Activated gamma-delta T cell treated with anti-CD3 and anti-CD28 coated beads, Interleukin-2, amount 50 U/mL, for 16 hours (primary cell): Measurements from ENCODE around the gene LIPJ.

Source experiments
- DNase-seq: peaks from one replicate; pipeline ENCODE4 v3.0.0-alpha.2; 2020; ENCODE audit warnings: low read depth

LIPJ gene, protein sequence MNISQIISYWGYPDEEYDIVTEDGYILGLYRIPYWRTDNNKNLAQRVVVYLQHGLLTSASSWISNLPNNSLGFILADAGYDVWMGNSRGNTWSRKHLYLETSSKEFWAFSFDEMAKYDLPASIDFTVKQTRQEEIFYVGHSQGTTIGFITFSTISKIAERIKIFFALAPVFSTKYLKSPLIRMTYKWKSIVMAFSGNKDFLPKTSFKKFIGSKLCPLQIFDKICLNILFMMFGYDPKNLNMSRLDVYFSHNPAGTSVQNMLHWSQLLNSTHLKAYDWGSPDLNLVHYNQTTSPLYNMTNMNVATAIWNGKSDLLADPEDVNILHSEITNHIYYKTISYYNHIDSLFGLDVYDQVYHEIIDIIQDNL

DNA sequence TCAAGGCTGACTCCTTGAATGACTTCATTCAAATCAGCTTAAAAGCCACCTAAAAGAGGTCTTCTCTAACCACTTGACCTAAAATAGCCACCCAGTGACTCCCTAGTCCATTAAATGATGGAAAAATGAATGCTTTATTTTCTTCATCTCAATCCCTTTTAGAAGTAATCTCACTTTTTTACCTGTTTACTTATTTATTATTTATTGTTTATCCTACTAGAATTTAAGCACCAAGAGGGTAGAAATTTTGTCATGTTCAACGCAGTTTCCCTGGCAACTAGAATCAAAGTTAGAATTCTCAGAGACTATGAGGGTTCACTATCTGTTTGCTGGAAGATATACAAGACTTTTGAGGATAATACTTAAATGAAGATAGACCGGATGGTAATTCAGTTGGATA is at the start of gene LIPJ:
Gene LIPJ (plus strand): TSS at position 301 of the 400 bp plus-strand sequence. CDS start 3,926 bp downstream, outside the sequence.
- DNase-seq, result no peak

DNA sequence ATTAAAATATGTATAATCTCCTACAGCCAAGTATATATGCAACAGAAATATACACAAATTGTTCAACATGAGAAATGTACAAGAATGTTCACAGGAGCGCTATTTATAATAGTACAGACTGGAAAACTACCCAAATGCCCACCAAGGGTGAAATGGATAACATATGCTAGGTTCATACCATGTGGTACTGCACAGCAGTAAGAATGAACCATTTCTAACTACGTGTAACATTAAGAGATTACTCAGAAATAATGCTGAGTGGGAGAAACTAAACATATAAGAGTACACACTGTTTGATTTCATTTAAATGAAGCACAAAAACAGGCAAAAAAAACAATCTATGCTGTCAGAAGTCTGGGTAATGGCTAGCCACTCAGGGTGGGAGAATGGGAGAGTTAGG is 49.2 kb upstream of the LIPJ start:
- DNase-seq, result no peak

DNA sequence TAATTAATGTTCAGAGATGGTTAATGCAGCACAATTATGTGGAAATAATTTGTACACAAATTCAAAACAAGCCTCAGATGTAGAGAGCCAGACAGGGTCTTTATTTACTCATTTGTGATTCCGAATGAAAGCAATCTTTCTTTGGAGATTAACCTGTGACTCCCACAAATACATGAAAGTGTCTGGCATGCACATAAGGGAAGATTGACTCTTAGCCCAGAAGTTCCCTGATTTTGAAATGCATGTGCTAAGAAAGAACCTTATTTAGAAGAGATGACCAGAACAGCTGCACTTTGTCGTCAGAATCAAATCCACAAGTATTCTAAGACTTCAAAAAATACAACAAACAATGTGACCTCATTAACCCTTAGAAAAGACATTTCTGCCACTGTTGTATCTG is 48.5 kb upstream of the LIPJ start:
- DNase-seq, result no peak

DNA sequence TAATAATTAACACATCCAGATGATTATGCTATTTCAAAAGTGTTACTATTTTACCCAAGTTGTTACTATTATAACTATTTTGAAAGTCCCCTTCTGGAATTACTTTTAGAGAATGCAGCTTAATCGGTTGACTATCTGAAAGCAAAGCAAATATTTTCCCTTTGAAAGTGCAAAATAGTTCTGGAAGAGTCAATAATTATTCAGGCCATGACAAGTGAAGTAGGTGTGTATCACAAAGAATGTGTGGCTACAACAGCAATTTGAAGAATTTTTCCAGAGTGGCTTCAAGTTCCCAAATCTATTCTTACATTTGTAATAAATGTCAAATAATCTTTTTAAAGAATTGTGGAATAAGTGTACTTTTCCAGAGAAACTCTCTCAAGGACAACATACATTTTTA is 46.2 kb upstream of the LIPJ start:
- no peak for DNase-seq

DNA sequence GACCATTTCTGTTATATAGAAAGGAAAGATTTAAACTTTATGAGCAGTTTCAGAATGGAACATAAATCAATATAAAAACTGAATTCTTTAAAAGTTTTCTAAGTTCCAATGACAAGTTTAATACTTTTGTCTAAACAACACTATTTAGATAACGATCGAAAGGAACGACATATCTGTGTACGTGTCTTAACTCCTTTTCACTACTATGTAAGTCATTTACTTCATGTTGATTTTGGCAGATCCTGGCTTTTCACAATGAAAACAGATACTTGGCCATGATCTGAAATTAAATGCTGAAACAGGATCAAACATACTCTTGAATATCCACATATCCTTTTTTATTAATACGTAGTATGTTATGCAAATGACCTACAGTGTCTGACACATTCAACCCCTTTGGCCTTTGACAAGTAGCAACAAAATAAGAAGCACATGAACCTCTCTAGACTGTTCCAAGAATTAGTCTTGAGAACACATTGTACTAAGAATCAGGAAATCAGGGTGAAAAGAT is 45.4 kb upstream of the LIPJ start:
- DNase-seq, result no peak

DNA sequence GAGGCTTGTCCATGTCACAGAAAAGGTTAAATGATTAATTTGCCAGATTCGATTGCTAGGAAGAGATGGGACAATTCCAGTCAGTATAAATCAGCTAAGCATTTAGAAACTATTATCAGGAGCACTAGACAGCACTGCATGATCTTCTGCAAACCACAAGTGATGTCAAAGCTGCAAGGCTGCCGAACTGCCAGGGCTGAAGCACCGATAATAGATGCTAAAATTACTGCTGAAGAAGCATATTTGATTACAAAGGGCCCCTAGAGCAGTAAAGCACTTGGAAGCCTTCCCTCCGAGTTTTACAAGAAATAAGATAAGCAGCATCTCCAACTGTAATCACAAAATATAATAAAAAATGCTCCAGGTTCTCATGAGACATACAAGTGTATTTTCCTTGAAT is 44.0 kb upstream of the LIPJ start:
- no peak for DNase-seq

DNA sequence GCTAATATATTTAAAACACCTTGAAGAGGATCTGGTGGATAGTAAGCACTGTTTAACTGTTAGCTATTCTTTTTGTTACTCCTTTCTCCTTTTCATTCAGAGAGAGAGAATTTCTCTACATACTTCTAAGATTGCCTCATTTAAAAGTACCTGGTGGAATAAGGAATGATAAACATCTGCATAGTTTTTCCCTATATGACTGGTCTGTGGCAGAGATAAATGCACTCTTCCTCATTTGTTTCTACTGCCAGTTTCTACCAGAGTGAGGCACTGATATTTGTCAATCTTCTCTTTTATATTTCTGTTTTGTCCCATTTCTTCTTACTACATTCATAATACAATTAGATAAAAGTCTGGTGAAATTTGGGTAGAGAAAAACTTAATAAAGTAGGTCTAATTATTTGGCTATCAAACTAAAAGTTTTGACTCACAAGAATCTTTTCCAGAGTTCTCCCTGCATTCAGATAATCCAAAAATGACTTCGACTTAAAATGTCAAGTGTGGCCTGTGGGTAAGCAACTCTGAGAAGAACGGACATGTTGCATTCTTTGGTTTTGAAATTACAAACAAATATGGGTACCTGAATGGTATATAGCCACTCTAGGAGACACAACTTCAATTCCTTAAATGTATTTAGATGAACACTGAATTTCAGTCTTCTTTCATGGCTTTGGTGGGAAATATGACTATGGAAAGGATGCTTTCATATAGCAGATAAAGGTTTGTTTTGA is 42.3 kb upstream of the LIPJ start:
- no peak for DNase-seq

DNA sequence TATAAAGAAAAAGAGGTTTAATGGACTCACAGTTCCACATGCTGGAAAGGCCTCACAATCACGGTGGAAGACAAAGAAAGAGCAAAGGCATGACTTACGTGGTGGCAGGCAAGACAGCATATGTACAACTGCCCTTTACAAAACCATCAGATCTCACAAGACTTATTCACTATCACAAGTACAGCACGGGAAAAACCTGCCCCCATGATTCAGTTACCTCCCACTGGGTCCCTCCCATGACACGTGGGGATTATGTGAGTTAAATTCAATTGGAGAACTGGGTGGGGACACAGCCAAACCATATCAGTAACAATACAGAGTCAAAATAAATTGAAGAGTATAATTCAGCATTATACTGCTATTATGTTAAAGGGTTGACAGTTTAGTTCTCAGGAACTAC is 41.2 kb upstream of the LIPJ start:
- no peak for DNase-seq

DNA sequence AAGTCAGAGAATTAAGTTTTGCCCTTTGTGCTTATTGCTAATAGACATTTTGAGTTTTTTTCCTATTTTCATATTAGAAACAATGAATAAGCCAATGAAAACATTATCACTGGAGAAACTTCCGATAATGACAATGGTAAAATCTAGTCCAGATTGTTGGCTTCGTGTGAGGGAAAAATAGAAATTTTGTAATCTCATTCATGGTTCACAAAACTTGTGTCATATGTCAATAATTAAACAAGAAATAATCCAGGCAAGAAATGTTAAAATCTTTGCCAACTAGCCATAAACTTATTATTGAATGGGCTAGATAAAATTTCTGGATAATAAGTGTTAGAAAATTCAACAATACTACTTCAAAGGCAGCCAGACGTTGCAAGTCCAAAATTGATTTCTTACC is 40.1 kb upstream of the LIPJ start:
- no peak for DNase-seq

DNA sequence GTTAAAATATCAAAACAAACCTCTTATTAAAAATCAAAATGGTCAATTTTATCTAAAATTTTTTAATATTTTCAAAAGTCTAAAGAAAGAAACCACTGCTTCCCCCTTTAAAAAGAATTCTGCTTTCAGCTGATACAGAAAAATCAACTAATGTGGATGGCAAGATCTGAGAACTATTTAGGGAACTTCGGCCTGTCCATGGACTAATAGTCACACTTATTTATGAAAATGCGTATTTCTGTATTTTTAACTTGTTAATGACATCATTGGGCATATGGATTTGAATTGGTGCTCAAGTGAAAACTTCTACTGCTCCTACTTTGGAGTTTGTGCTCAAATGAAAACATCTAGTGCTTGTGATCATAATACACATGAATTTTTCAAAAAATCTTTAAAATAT is 35.3 kb upstream of the LIPJ start:
- no peak for DNase-seq

DNA sequence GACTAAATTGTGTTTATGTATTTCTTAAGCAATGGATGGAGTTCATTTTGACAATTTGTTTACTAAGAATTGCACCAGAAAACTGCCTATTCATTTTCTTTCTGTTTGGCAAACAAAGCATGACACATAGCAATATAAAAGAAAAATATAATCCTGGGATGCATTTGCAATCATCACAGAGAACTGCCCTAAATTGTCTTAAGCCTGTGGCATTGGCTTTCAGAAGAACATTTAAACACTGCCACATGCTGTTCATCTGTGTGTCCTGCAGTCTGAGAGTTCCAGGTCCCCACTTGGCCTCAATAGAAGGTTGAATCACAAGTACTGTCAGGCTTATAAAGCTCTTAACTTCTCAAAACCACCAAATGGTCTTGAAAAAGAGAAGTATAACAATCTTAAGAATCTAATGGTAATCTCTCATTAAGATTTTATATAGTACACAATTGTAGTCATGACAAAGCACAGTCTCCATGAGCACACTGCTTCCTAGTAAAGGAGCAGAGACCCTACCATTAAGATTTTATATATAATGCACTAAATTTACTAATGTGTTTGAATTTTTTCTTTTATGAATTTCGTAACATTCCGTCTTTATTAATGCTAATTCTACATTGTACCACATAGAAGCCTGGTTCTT is 33.3 kb upstream of the LIPJ start:
- DNase-seq, result no peak

DNA sequence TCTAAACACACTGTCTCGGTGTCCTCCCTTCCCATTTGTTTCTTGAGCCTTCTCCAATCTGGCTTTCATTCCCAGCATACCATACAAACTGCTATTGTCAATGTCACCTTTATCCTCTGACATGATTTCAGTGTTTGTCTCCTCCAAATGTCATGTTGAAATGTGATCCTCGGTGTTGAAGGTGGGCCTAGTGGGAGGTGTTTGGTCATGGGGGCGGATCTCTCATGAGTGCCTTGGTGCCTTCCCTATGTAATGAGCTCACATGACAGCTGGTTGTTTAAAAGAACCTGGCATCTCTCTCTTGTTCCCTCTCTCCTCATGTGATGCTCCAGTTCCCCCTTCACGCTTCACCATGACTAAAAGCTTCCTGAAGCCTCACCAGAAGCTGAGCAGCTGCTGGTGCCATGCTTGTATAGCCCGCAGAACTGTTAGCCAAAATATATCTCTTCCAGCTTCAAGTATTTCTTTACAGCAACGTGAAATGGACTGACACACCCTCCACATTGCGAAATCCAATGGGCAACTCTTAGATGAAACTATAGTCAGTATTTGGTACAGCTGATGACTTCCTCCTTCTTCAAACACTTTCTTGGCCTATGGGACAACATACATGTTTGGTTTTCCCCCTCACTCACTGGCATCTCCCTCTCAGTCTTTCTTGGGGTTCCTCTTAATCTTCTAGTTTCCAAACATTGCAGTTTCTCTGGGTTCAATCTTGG is 31.2 kb upstream of the LIPJ start:
- DNase-seq, result no peak

DNA sequence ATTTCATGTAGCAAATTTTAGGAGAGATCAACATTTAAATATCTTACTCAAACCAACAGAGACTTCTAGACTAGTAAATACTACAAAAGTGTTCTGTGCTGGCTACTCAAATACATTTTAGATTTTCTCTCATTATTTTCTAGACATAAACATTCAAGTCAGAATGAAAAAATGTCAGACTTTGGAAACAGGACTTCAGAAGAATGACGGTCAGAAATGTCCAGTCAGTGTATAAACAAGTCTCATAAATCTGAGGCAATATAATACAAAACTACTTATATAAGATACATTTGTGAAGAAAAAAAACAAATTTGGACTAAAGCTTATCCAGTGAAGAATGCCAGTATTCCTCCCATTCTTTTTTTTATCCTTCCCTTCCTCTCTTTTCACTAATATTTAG is 29.3 kb upstream of the LIPJ start:
- no peak for DNase-seq

DNA sequence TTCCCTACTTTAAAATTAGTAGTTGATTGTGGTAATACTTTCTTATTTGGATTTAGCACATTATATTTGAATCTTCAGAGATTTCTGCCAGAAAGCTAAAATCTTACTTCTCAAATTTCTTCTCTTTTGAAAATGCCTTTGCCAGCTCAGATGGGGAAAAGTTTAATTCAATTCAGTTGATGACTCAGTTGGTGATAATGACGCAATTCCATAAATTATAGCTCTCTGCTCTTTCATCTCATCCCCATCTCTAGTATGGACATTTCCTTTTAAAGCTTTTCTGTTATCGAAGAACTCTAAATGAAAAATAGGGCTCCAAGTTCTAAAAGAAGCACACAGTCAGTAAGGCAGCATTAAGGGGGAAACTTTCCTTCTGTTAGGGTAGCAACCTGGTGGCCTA is 28.9 kb upstream of the LIPJ start:
- no peak for DNase-seq

DNA sequence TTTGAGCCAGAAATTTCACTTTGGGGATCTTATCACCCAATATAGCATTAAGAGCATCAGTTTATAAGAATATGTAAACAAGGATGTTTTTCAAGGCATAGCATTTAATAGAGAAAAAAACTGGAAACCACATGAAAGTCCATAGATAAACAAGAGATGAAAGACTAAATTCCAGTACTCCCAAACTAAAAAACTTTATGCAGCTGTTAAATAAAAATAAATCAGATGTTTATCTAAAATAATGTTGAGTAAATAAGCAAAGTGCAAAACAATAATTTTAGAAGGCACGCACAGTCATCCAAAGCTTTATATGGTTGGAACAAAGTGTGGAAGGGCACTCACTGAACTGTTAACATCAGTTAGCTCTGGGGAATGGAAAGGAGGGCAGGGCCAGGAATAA is 24.4 kb upstream of the LIPJ start:
- DNase-seq, result no peak

DNA sequence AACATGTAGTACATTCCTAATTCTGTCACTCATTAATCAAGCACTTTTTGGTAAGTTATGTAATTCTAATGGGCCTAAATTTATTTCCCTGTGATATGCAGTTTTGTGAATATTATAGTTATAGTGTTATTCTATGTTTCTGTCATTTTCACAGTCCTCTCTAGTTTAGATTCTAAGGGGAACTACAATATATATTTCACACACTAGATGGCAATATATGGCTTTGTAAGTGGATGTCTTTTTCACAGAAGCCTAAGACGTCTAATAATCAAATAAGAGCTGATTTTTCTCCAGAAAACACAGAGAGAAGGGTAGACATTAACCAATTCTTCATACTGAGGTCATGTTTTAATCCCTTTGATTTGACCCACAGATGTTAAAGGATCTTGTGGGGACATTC is 21.5 kb upstream of the LIPJ start:
- DNase-seq, result no peak

DNA sequence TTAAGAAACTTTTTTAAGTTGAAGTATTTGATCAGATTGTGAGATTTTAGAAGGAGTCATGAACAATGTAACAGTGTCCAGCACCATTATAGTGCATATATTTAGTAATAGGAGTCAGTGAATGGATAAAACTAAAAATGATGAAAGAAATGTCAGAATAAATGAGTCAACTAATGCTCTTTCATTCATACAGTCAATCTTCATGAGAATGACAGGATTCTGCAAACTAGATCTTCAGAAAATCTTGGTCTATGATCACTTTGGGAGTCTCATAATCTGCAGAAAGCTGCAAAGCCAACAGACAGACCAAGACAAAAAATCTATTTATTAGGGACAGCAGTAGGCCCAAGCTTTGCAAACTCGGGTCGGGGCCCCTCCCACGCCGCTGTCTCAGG is 4.2 kb upstream of the LIPJ start:
- DNase-seq, result no peak

DNA sequence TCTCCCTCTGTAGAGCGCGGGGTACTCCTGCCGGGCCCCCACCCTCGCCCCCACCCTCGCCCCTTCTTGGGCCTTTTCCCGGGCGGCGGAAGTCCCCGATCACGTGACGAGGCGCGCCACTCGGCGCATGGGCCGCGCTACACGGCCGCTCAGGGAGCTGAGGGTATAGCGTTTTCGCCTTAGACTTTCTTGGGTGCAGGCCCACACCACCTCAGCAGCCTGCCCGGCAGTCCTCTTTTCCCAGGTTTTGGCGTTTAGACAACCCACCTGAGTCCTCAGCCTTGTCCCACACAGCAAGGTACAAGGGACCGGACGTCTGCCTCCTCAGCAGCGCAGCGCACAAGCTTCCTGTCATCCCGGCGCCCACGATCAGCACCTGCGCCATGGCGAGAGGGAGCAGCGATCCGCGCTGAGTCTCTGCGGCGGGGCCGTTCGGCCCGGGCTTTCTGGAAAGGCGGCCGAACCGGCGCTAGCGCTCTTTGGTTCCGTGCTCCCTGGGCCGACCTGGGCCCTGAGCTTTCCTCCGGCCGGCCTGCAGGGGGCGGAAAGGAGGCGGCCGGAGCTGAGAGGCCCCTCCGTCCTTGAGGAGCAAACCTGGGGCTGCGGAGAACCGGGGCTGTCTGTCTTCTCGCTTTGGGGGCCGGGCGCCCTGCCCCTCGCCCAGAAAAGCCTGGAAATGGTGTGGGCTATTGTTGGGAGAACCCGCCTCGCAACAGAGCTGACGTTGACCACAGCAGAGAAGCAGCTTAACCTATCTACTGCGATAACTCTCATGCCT is 3.6 kb upstream of the LIPJ start, which contains the start of gene RNLS:
Gene RNLS (minus strand): TSS at position 513 of the 778 bp plus-strand sequence.
- peak; percentile 43 for DNase-seq

DNA sequence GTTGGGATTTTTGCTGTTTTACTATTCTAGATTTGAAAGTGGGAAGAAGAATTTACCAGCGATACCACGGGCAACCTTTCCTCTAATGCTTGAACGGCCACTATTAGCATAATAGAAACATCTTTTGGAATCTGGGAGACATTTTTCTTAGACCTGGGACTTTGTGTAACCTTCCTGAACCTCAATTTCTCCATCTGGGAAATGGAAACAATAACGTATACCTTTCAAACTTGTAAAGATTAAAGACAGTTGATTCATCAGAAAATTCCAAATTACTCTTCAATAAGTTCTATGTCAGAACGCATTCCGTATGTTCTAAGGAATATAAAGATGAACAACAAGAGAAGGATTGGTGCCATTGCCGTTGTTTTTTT is 3.0 kb upstream of the LIPJ start:
- DNase-seq, result no peak

DNA sequence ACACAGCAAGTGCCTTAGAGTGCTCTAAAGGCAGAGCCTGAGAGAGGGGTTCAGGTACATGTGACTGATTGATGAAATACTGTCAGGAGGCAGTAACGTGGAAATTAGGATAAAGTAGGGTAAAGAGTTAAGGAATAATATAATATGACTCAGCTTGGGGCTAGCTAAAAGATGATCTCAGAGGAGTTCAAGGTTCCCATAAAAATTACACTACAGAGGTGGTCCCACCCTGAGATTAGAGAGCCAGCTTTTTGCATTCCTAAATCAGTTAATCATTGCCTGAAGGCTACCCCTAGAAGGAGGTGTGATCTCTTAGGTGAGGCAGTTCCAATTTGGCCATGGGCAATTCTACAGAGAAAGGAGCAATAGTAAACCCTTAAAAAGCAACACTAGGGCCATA is 5.8 kb downstream of the LIPJ start:
- no peak for DNase-seq

DNA sequence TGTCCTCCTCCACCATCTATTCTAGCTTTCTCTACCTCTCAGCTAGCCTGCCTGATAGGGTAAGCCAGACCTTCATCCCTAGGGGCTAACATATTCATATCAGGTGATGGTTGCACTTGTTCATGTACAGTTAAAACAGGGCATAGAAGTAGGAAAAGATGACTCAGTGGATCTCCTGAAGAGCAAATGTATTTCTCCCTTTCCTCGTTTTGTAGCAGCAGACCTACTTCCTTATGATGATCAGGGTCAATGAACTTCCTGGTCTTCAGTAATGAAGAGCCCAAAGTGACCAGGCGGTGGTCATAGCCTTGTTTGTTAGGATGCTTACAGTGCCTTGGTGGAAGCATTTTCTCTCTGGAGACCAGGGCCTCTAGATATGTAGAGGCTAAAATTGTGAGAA is 6.3 kb downstream of the LIPJ start:
- no peak for DNase-seq

DNA sequence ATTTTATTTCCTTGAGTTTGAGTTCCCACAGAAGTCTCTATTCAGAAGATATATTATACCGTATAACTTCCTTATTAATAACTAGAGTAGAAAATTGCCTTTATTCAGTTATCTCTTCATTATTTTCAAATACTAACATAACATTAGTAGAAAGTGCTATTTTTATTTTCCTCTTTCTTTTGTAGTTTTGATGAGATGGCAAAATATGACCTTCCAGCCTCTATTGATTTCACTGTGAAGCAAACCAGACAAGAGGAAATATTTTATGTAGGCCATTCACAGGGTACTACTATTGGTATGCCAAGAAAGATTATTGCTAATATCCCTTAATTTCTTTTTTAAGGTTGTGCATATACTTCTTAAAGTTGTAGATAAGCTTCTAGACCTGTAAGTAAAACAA is 7.9 kb downstream of the LIPJ start:
- DNase-seq, result no peak
